Thyroid gland (tissue), 4 donors: ENCODE measurements around the gene REV3L. TPM values are rescaled to one million over a fixed set of nuclear protein-coding genes. Genes with fewer than 3 reads are reported as not detected.

Experiments
- DNase-seq, 2 donors: peaks; one replicate each; pipeline ENCODE4 v3.0.0-alpha.2; 2019
- H3K27ac ChIP-seq, 3 donors: fragments of 200-600 bp; sonication (generic); 1 replicate in 2 of 3; 2 replicates in 1 of 3; pipeline ENCODE4 v1.5.1; 2016 to 2019; ENCODE audit warnings: mild to moderate bottlenecking in 1 of 3, moderate library complexity in 1 of 3
- H3K27me3 ChIP-seq: fragments of 200-600 bp; sonication (generic); one replicate; pipeline ENCODE4 v1.5.1; 2019
- H3K36me3 ChIP-seq, 2 donors: fragments of 200-600 bp; sonication (generic); one replicate each; pipeline ENCODE4 v1.5.1; 2016 to 2019
- H3K4me1 ChIP-seq, 2 donors: fragments of 200-600 bp; sonication (generic); one replicate each; pipeline ENCODE4 v1.5.1; 2017 to 2019
- H3K4me3 ChIP-seq, 3 donors: fragments of 200-600 bp; sonication (generic); replicated peaks in 1 of 3; 1 replicate in 2 of 3; 2 replicates in 1 of 3; pipeline ENCODE4 v1.5.1; 2016; ENCODE audit warnings: mild to moderate bottlenecking in 1 of 3
- H3K9me3 ChIP-seq: fragments of 200-600 bp; sonication (generic); one replicate; pipeline ENCODE4 v1.5.1; 2017
- CTCF ChIP-seq, 6 experiments: fragments of 200-600 bp in 3 of 6; fragments of 450-650 bp in 3 of 6; sonication (generic) in 3 of 6; IDR thresholded peaks; one replicate each; pipeline ENCODE4 v1.5.1; 2016 to 2019; ENCODE audit warnings: antibody characterized with exemption in 6 of 6, mild to moderate bottlenecking in 2 of 6, inconsistent platforms in 1 of 6, moderate library complexity in 1 of 6
- POLR2A ChIP-seq, 2 donors: fragments of 450-650 bp; IDR thresholded peaks; one replicate each; pipeline ENCODE4 v1.6.1; 2017; ENCODE audit warnings: antibody characterized with exemption in 2 of 2, mild to moderate bottlenecking in 2 of 2, moderate library complexity in 1 of 2
- WGBS, 2 donors: methylation state at CpG; one replicate each; pipeline ENCODE4 v1.1.5; 2017; 5-methylcytosine and 5-hydroxymethylcytosine counted together
- intact Hi-C: fragments of 100-400 bp; cut with DNase I; formaldehyde crosslinking; loops from one replicate; pipeline ENCODE4 v1.15.1; 2023
- total RNA-seq, 4 donors: library from RNA; depleted of rRNA; stranded (reverse); fragments of >200 nt; gene quantifications; one replicate each; pipeline ENCODE4 v1.2.3, GENCODE V29; 2016

REV3L gene
- total RNA-seq, 4 donors from 2014 or later: 38.2 to 73.5 (median 60.0) TPM

- no peak overlapping the region for H3K27ac ChIP-seq
- H3K36me3 ChIP-seq: no peaks in the 10 kb centered on the region
- intact Hi-C loops: no loop called here
- H3K4me1 ChIP-seq: no peaks in the 10 kb centered on the region
- 91 to 100% methylated on average over 1 of the region's 1 CpG for WGBS, 2 donors
- DNase-seq: no peak
- no peak overlapping the region for H3K4me3 ChIP-seq
- H3K9me3 ChIP-seq: no peaks in the 10 kb centered on the region
- H3K27me3 ChIP-seq: no peaks in the 10 kb centered on the region
- TF ChIP-seq CTCF (IDR thresholded peaks at IDR 0.05) (no peak), POLR2A (IDR thresholded peaks at IDR 0.05) (no peak)
Measured at GRCh38 chr6:111503194-111503593, 20.2 kb upstream of the REV3L start.

GRCh38 chr6:111502154-111502553, 19.1 kb upstream of the REV3L start:
- no peak overlapping the region for H3K27ac ChIP-seq
- no peaks in the 10 kb centered on the region for H3K9me3 ChIP-seq
- H3K4me3 ChIP-seq: no peak overlapping the region
- WGBS, 2 donors: 97% methylated on average over 2 of the region's 2 CpGs
- H3K27me3 ChIP-seq: no peaks in the 10 kb centered on the region
- DNase-seq: no peak
- TF ChIP-seq POLR2A (IDR thresholded peaks at IDR 0.05) (no peak), CTCF (IDR thresholded peaks at IDR 0.05) (no peak)
- H3K4me1 ChIP-seq: no peaks in the 10 kb centered on the region
- no peaks in the 10 kb centered on the region for H3K36me3 ChIP-seq
- intact Hi-C loops: no loop called here

DNA sequence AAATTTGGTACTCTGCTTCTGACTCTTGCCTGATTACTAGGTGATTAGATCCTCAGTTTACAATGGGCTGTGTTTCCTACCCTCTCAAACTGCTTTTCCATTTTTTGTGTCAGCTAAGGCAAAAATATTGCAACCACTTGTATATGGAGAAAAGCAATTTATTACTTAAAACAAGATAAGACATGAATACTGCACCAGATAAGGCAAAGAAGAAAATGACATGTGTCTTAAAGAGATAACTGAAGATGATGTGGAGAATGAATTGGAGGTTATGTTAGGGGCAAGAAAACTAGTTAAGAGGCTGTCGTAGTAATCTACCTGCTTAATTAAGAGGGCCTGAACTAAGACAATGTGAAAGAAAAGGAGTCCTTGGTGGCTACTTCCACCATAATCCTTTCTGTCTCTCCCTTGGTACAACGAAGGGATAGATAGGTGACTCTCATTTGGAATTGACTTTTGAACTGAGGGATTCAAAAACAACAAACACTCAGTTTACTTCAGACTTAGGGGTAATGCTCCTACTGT, 16.3 kb upstream of the REV3L start:
- no peaks in the 10 kb centered on the region for H3K9me3 ChIP-seq
- intact Hi-C loops: no loop called here
- peaks cover 0 to 8% of the 10 kb centered on the region in 2 donors for H3K4me1 ChIP-seq
- WGBS, 2 donors: 70 to 82% methylated on average over 2 of the region's 2 CpGs
- no peak overlapping the region for H3K4me3 ChIP-seq
- TF ChIP-seq POLR2A (IDR thresholded peaks at IDR 0.05): no peak
- TF ChIP-seq CTCF (IDR thresholded peaks at IDR 0.05): no peak
- H3K27ac ChIP-seq: no peak overlapping the region
- H3K36me3 ChIP-seq: no peaks in the 10 kb centered on the region
- H3K27me3 ChIP-seq: no peaks in the 10 kb centered on the region
- no peak for DNase-seq

DNA sequence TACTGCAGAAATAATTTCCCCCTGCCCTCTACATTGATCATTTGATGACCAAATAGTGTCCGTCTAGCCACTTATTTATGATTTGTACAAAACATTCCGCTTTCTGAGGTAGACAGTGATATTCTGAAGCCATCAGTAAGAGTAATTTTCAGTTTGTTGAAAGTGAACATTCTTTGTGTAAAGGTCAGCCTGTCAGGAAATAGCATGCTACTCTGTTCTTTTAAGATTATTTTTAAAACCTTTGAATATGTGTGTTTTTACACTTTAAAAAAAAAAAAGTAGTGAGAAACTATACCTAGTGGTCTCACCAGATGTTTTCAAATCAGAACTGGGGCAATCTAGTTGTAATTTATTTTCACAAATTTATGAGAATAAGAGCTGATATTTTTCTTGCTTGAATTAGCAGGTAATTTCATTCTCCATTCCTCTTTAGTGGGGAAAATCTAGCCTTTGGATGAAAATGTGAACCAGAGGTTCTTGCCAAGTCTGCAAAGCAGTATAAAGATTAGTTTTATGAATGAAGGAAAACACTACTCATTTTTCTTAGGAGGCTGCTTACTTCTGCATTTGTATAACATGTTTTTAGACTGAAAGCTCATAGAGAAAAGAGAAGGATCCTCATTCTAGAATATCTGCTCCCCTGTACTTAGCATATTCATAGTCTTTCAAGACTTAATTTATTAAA, 12.1 kb upstream of the REV3L start:
- DNase-seq: no peak
- Histone ChIP-seq H3K27me3 (no peaks in the 10 kb centered on the region), H3K4me3 (no peak overlapping the region), H3K27ac (peak overlapping the region in 1 of 3 donors; percentile 2), H3K9me3 (no peaks in the 10 kb centered on the region), H3K36me3 (no peaks in the 10 kb centered on the region), H3K4me1 (peaks cover 0 to 8% of the 10 kb centered on the region in 2 donors)
- WGBS, 2 donors: 94% methylated on average over 2 of the region's 2 CpGs
- no peak for TF ChIP-seq POLR2A (IDR thresholded peaks at IDR 0.05)
- intact Hi-C loops: no loop called here

DNA sequence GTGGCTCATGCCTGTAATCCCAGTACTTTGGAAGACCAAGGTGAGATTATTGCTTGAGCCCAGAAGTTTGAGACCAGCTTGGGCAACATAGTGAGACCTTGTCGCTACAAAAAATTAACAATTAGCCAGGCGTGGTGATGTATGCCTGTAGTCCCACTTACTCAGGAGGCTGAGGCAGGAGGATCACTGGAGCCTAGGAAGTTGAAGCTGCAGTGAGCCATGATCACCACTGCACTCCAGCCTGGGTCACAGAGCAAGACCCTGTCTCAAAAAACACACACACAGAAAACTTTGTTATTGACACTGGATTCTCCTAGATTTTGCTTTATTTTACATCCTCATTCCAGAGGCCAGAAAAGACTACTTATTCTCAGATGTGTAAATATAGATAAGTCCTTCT, 9.5 kb upstream of the REV3L start:
- Histone ChIP-seq H3K27me3 (no peaks in the 10 kb centered on the region), H3K9me3 (no peaks in the 10 kb centered on the region), H3K4me1 (peaks cover 0 to 8% of the 10 kb centered on the region in 2 donors), H3K27ac (no peak overlapping the region), H3K4me3 (no peak overlapping the region), H3K36me3 (no peaks in the 10 kb centered on the region)
- TF ChIP-seq CTCF (IDR thresholded peaks at IDR 0.05) (no peak), POLR2A (IDR thresholded peaks at IDR 0.05) (no peak)
- 92 to 100% methylated on average over 2 of the region's 2 CpGs for WGBS, 2 donors
- intact Hi-C loops: no loop called here
- no peak for DNase-seq
